GM21717 (cell line): ENCODE measurements around the gene DNAH11.
A peak's percentile ranks its signal among the peaks of the same experiment; 100 is the strongest.
"Not testable (repeated sequence)": the region's sequence is repeated elsewhere in the genome, so short reads cannot be mapped to it uniquely, and the experiment has no call there.

Source experiments
- ATAC-seq: cut with Tn5 transposase; IDR thresholded peaks from one replicate; pipeline ENCODE4 v1.9.1; 2021; ENCODE audit warnings: mild to moderate bottlenecking, moderate library complexity; ENCODE audit not compliant: unreplicated experiment

The DNAH11 gene

DNA sequence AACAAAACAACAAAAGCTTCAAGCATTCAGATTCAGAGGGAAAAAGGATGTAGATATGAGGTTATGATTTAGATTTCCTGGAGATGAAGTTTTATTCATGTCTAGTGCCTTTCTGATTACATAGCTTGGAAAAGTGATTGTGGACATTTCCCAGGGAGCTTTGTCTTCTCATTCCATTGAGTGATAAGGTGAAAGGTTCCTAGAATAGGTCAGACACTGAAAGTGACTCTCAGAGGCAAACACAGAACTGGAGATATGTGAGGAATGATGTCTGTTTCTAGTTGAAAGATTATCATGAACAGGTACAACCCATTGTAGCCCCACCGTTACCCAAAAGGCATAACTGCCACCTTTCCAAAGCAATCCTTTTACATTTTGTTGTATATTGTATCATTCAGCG, 223.4 kb downstream of the DNAH11 start:
- no peak for ATAC-seq

DNA sequence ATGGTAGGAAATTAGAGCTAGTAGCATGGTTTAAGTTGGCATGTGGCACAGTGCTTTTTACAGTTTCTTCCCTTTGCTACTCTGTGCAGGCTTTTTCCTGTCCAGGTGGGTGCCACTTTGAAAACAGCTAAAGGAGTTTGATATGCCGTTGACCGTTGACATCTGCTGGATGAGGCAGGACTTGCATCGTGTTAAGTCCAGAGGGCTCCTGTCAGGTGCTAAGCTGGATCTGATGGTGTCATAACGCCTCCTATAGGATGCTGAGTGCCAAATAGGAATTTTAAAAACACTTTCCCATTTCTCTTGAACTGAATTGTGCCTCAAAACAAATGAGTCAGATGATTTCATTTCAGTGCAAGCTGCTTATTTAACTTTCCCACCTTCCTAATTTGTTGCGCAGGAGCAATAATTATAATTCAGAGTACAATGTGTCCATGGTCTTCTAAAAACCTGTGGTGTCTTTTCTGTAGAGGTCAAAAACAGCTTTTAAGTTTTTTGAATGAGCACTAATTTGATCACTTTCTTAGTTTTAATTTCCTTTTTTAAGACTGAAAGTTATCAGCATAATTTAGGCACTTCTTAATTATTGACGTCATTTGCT, 224.6 kb downstream of the DNAH11 start:
- ATAC-seq, result peak; percentile 76

DNA sequence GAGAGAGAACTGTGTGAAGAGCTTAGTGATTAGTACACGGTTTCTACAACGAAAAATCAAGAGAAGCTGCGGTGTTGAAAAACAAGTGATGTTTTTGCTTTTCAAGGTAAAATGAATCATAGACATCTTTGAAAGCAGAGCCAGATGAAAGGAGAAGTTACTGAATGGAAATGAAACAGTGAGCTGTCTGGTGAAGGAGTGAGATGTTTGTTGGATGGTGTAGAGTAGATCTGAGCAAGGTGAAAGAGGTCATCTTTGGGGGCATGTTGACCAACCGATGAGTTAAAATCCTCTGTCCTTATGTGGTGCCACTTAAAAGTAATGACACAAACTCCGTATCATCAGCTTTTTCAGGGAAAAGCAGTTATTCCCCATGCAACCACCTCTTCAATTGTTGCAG, 225.4 kb downstream of the DNAH11 start:
- no peak for ATAC-seq

DNA sequence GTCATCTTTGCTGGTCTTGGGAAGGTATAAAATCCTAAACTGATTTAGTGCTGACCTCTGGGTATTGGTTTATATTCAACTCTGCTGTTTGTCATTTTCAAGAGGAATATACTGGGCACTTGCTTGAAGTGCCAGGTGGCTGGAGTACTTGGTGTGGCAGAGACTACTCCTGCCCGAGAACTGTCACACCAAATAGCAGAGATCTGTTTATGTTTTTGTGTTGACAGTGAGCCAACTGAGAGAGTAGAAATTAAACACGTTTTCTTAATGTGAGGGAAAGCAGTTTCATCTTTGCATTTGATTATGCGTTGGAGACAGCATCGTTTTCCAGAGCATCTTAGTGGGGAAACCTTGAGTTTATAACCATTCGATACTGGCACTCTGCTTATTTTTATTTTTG, 228.4 kb downstream of the DNAH11 start:
- no peak for ATAC-seq

DNA sequence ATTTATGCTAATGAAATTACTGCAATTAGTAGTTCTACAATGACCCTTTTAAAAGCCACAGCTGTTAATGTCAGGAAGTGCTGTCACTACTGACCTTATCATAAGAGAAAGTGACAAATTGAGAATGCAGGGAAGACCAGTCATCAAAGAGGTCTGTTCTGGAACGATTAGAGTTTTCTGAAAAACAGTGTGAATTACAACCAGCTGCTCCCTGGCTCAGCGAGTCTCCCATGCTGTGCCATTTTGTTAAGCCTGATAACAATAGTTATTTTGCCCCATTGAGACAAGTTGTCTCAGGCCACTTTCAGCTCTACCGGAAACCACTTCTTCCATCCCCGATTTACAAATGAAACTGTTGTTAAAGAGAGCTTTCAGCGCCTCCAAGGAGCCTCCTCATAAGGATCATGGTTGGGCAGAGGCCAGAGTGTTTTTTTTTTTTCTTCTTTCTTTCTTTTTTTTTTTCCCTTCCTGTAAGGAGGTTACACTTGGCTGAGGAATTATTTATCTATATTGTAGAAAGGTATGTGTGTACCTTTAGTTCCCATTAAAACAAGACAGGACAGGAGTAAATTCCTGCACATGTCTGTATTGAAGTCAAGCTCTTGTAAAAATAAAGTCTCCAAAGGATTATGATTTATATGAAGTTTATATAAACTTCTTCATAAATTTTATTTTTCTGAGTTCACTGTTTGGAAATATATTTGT, 229.2 kb downstream of the DNAH11 start:
- ATAC-seq, result no peak

DNA sequence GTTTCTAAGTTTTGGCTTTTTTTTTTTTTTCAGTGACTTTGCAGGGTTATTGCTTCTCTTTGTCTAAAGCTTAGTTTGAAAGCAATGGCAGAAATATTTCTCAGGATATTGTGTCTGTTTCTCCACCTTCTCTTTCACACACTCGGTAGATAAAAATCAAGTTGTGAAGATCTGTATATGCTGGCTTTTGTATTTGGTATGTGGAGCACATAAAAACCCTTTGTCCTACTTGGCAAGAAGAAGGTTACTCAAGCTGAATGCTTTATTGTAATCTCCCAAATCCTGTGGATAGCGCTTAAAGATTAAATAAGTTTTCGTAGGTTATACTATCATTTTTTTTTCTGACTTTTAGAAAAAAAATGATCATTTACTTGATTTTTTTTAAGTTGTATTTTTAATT, 230.5 kb downstream of the DNAH11 start:
- ATAC-seq, result no peak

DNA sequence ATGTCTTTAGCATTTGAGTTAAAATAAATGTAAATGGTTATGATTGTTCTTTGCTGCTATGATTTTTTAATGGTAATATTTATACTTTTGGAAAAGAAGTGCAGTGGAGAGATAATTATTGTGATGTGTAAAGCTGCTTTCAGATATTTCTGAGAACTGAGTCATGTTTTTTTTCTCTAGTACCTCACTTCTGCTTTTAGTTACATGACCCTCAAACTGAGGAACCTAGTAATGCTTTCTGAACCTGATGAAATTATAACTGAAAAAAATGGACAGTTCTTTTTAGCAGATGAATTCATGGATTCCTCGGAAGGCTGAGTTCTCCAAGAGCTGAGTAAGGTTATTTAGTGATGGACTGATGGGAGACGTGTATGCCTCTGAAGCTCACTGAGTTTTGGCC, 235.1 kb downstream of the DNAH11 start:
- no peak for ATAC-seq

DNA sequence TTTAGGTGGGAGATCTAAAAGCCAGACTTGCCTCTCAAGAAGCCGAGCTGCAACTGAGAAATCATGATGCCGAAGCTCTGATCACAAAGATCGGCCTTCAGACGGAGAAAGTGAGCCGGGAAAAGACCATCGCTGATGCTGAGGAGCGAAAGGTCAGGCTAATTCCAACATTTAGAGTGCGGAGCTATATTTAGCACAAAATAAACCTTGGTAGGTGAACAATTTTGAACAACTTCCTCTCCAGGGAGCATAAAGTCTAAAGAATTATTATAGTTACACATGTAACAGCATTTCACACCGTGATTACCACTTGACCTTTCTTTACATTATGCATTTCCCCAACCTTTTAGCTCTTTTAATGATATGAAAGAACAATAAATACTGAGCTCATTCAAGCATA, 236.1 kb downstream of the DNAH11 start:
- ATAC-seq, result no peak

DNA sequence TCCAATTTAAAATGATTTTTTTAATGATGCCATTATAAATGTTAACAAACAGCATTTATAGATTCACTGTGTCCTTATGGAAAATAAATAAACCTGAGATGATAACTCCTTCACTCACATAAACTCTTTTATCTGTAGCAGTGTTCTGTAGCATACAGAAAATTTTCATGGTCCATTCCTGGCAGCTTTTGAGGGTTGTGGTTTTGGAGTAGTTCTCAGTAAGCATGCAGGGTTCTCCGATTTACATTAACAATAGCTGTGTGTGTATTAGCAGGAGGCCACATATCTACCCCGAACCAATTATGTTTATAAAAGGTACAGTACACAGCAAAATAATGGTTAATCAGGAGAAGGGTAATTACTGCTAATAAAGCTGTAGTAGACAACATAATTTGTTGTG, 240.2 kb downstream of the DNAH11 start:
- no peak for ATAC-seq

DNA sequence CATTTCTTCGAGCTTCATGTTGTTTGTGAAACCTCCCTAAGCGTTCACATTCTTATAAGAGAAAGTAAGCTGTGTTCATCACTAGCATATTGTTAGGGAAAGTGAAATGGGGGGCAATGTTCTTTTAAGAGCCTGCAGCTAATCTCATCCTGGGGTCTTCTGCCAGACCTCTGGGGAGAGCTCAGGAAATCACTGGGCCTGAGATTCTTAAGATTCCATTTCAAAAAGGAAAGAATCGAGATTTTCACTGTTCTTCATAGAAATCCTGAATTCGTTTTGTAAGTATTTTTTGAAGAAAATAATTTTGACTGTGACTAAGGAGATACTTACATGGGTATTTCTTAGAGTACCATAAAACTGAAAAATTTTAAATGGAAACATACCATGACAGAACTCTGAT, 242.2 kb downstream of the DNAH11 start:
- no peak for ATAC-seq

DNA sequence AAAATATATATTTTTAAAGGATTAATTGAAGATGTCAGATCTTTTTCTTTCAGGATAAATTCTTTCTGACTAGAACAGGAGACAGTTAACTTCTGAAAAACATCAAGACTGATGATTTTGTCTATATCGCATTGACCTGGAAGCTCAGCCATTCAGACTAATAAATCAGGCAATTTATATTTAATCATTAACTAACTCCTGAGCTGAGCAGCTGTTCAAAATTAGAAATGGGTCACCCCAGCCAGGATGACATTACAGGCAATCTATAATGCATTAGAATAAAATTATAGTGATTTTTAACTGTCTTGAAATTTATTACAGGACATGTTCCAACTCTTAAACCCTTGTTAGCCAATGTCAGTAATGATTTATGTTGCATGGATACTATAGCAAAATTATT, 263.0 kb downstream of the DNAH11 start:
- no peak for ATAC-seq

DNA sequence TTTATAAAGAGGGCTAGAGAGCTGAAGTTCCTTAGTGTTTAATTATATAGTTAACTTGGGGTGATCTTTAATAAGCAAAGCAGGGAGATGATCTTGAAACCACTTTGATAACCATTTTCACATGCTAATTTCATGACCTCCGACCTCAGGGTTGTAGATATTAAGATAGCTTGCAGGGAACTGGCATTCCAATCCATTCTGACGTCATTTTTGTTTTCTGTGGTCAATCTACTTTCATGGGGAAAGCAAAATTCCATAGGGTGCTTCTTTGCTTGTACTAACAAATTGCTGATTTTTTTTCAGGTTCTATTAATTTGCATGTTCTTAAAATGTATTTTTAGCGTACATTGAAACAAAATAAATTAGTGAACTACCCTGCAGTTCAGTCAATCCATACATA, 263.5 kb downstream of the DNAH11 start:
- no peak for ATAC-seq

DNA sequence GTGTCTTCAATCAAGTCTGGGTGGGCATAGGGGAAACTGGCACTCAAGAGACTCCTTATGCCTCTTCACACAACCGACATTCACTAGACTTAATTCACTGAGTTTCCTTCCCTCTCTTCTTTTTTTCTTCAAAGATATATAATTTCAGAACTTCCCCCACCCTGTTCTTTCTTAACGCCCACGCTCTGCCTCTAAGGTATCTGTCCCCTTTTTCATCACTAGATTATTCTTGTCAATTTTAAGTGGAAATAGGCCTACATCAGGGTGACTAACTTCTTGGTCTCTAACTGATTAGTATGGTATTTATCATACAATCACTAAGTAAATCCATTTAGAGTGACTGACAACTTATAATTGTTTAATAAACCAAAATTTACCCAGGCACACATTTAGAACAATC, 276.2 kb downstream of the DNAH11 start:
- ATAC-seq, result no peak

DNA sequence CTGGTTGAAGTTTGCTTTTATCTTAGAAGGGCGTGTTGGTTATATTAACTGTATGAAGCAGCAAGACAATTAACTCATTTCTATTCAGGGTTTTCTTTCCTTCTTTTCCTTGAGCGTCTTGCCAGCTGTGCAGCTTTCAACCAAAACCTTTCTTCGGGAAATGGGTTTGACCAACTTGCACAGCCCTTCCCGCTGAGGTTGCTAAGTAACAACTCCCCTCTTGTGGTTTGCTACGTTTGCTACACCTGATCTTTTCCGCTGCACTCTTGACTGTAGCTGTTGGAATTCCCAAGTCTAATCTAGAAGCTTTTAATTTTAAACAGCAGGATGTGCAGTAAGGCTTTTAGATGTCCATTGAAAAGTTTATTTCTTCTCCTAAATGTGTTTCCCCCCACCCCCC, 286.0 kb downstream of the DNAH11 start:
- ATAC-seq, result no peak

DNA sequence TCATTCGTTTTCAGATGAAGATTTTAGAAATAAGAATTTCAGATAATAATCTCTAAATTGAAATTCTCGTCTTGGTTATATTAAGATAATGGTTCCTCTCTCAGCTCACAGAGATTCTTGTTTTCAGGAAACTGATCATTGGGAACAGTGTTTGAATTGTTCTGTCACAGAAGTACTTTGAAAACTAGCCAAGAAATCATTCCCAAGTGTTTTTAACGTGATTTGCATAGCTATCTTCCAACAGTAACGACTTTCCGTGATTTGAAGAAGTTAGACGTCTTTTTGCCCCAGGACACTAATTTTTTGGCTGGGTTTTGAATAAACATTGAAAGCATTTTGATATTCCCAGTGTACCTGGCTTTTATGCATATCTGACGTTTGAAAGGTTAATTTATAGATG, 286.9 kb downstream of the DNAH11 start:
- ATAC-seq, result no peak

DNA sequence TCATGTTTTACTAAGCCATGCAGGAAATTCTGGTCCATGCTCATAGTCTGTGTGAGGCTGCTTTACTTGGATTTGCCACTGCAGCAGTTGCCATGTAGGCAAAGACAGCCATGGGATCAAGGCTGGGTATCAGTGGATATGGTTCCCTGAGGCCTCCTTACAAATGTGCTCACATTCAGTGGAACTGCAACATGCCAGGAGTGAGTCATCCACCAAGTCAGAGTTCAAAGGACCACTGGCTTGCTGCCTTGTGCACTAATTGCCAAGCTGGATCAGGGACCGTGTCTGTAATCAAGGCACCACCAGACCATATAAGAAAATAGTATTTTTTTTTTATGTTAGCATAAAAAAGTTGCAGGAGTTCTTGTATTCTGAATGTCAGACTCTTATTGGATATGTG, 301.9 kb downstream of the DNAH11 start:
- no peak for ATAC-seq

DNA sequence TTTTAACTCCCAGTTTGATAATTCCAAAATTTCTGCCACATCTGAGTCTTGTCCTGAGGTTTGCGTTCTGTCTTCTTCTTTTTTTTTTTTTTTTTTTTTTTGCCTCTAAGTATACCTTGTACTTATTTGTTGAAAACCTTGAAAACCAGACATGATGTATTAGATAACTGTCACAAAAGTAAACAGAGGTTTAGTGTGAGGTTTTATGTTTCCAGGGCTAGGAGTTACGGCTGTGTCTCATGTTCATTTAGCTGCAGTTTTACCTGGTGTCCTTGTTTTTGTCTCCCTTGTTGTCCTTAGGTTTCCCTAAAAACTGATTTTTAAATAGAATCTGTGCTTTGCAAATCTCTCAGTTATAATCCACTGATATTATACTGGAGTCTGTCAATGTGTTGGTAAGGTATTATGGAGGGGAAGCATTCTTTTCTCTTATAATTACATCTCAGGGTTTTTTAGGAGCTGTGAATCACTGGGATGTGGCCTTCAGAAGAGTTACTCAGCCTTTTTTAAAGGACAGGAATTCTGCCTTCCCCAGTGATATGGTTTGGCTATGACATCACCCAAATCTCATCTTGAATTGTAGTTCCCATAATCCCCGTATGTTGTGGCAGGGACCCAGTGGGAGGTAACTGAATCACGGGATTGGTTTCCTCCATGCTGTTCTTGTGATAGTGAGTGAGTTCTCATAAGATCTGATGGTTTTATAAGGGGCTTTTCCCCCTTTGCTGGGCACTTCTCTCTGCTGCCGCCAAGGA, 307.9 kb downstream of the DNAH11 start:
- no peak for ATAC-seq

DNA sequence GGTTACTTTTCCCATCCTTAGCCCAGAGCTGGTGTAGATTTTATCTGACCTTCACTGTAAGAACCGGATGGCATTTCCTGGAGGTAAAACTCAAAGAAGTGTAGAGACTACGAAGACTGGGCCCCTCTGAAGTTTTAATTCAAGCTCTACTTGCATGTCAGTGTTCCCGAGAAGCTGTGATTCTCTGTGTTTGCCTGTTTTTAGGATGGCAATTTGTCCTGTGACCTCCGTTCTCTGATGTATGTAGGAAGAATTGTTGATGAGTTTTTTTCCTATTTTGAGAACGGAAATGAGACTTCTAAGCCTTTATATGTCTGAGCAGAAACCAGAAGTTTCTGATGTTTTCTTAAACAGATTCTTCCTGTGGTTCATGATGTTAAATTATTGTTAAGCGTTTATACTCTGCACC, 308.7 kb downstream of the DNAH11 start:
- no peak for ATAC-seq

DNA sequence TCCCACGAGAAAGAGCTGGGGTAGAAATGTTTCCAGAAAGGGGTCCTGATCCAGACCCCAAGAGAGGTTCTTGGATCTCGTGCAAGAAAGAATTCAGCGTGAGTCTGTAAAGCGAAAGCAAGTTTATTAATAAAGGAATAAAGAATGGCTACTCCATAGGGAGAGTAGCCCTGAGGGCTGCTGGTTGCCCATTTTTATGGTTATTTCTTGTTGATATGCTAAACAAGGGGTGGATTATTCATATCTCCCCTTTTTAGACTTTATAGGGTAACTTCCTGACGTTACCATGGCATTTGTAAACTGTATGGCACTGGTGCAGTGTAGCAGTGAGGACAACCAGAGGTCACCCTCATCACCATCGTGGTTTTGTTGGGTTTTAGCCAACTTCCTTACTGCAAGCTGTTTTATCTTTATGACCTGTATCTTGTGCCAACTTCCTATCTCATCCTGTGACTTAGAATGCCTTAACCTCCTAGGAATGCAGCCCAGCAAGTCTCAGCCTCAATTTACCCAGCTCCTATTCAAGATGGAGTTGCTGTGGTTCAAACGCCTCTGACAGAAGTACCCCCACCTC, 322.9 kb downstream of the DNAH11 start:
- ATAC-seq, result not testable (repeated sequence)

DNA sequence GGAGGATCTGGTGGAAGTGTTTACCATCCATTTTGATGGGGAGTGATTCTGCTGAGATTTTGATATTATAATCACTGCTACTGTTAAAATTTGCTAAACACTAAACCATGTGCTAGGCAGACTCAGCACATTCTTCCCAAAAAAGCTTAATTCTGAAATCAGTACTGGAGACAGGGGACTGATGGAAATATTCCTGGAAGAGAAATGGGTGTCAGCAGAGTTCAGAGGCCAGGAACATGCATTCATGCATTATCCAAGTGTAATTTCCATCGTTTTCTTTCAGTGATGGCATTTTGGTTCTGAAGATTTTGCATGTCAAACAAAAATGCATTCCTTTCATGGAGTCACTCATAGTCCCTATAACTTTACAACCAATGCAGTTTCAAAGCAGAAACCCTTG, 323.9 kb downstream of the DNAH11 start:
- ATAC-seq, result no peak

DNA sequence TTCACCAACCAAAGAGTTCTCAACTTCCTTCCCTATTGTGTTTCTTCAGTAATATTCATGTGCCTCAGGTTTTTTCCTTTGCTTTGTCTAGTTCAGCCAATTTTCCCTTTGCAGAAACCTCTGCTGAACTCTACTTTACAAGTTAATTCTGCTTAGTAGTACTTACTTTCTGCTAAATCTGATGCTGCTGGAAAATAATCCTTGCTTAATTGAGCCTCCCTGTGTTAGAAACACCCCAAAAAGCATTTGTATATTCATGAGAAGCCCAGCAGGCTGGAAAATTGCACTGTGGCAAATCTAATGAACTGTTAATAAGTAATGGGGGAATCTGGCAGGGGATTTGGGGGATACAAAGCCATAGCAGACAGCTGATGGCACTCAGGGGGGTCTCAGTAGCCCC, 324.4 kb downstream of the DNAH11 start:
- no peak for ATAC-seq
